NOMO-1 (cell line): ENCODE data around the gene GGCT.

ENCODE experiments used
- DNase-seq, 2 experiments: peaks; one replicate each; lab custom pipeline; 2025; ENCODE audit not compliant: unreplicated experiment in 2 of 2; lab: John Stamatoyannopoulos, UW

The GGCT gene

GRCh38 chr7:30479202-30480120 lies 25.2 kb downstream of the GGCT start:
- peak in 1 of 2 experiments; percentile 49 for DNase-seq

DNA sequence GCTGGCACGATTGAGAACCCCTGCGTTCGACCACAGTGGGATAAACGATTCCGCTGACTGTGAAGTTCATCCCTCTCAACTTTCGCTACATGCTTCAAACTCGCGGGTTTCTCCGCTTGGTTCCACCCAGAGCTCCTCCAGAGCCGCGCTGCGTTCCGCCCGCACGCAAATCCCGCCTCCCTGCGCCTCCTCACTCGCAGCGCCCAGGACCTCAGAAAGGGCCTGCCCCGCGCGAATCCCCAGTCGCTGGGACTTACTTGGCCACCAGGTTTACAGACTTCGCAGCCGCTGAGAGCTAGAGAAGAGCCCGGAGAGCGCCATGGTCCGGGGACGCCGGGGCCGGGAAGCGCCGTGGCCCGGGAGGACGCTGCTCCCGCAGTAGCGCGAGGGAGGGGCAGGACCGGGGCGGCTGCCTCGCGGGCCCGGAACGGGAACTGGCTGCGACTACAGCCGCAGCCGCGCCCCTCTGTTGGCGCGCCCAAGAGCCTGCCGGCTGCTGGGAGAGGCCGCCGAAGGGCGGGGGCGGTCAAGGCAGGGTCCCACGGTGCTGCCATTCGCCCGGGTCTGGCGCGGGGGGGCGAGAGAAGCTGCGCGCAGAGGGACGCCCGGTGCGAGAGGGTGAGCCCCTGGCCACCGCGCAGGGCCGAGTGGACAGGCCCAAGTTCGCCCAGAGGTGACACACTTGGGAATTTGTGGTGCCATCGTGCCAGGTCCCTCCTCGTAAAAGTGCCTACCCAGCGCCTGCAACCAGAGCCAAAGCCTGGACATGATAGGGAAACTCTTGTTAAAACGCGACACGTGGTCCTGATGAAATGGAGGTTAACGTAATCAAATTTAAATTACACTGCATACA lies 26.1 kb downstream of the GGCT start, which contains the start of gene NOD1:
TSS of gene NOD1 (minus strand) at position 436 of the 853 bp plus-strand sequence. CDS start 21,863 bp downstream, outside the sequence.
- peak; percentile 70 to 83 for DNase-seq

DNA sequence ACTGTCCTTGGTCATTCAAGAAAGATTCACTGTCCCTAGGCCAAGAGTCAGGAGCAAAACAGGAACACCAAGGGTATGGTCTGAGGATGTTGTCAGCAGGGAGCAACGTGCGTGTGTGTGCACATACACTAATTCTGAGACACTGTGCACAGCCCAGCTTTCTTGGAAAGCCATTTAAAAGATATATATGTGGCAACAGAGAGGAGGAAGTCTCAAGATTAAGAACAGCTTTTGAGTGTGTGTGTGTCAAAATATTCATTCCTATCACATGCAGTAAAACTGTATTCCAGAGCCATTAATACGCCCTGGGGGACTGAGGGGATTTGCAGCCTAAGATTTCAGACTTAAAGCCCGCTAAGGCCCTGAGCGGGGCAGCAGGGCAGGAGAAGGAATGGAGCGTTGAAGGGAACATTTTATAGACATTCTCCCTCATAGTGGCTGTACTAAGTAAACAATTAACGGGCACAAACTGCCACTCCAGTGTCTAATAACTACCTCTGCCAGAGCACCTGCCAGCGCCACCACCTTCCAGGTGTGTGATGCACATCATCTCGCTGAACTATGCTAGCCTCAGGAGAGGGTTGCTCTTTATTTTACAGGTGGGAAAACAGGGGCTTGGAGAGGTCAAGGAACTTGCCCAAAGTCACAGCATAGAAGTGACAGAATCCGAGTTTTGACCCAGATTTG lies 28.0 kb downstream of the GGCT start:
- DNase-seq: no peak

- no peak for DNase-seq
Observed at GRCh38 chr7:30475580-30475979, 29.0 kb downstream of the GGCT start.

DNA sequence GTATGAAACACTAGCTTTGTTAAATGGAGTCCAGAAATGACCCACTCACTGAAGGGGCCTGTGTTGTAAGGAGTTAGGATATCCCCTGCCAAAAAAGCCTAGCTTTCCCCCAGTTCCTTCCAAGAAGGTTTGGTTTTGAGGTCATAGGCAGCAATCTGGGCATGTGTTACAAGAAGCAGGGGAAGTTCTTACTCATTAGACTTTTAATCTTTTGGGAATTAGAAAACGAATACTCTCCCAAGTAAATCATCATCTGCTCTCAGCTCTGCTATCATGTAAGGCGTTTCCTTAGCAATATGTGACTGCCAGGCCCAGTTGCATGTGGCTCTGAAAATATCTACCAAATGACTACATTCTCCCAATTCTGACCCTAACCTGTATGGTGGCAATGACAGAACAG lies 29.7 kb downstream of the GGCT start:
- DNase-seq: no peak

DNA sequence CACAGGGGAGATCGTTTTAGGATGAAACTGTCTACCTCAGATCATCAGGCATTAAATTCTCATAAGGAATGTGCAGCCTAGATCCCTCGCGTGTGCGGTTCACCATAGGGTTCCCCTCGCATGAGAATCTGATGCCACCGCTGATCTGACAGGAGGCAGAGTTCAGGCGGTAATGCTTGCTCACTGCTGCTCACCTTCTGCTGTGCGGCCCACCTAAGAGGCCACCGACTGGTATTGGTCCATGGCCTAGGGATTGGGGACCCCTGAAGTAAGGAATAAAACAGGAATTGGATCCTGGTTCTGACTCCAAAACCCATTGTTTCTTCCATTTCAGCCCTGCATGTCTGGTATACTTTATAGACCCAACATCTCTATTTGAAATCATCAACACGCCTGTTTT lies 30.1 kb downstream of the GGCT start:
- no peak for DNase-seq

- no peak for DNase-seq
Observed at GRCh38 chr7:30473903-30474302, 30.7 kb downstream of the GGCT start.

DNA sequence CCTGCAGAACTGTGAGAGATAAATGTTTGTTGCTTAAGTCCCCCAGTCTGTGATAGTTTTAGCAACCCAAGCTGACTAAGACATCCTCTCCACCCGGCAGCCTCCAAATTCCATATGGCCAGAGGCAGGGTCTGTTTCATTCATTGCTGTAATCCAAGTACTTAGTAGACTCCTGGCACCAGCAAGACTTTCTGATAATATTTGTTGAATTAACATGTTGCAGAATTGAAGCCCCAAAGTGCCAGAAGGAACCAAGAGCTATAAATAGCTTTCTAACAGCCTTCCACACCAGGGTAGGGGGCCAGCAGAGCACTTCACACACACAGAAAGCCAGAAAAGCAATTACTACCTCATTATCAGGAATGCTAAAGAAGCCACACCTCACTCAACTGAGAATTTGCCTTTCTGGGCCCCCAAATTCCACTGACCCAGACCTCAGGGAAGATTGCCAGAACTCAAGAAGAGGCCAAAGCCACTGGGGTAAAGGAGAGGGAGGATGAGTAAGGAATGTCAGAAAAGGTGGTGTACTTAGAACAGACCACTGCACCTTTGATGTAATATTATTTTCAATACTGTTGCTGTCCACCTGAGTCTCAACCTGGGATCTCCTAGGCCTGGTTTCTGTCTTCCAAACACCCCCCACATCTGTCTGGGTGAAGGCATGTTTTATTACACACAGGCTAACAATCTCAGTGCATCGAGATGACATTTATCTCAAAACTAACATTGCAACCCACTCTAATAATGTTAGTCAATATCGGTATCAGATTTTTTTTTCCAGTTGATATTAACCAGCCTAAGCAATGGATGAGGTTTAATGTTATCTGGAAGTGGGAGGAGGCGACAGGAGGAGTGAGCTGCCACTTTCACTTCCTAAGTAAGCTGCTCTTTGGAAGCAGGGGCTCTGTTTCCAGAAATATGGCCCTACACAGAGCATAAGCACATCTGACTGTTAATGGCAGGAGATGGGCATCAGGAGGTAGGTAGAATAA lies 31.5 kb downstream of the GGCT start:
- no peak for DNase-seq

DNA sequence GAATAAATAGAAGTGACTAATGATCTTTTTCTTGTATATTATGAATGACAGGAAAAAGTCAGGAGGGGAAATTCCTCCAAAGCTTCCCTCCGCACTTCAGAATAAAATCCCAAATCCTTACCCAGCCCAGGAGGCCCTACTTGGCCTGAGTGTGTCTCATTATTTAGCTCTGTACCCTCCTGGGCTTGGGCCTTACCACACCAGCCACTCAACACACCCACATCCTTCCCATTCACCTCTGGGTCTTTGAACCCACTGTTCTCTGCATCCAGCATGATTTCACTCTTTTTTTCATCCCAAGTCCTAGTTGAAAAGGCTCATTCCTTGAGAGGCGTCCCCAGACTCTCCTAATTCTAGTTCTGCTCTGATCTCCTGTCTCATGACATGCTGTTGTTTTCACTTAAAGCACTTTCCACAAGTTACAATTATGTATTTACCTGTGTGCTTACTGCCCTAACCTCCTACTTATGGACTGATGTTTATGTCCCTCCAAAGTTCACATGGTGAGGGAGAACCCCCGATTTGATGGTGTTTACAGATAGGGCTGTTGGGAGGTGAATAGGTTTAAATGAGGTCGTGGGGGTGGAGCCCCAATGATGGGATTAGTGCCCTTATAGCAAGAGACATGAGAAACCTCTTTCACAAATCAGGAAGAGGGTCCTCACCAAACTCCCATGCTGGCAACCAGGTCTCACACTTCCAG lies 32.4 kb downstream of the GGCT start:
- no peak for DNase-seq

DNA sequence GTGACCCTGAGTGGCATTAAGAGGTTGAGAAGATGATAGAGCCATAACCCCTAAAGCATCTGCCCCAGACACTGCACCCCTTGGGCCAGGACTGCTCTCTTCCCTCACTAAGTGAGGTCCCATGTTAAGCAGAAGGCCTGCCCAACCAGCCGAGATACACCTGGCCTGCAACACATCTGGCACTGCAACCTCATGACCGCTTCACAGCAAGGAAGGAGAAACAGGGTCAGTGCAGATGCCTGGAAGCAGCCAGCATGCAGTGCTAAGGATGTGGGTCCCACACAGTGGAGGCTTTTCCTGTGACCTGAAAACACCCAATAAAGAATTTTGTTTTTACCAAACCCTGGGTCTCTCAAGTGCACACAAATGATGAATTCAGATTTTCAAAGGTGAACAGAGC lies 33.4 kb downstream of the GGCT start:
- no peak for DNase-seq

DNA sequence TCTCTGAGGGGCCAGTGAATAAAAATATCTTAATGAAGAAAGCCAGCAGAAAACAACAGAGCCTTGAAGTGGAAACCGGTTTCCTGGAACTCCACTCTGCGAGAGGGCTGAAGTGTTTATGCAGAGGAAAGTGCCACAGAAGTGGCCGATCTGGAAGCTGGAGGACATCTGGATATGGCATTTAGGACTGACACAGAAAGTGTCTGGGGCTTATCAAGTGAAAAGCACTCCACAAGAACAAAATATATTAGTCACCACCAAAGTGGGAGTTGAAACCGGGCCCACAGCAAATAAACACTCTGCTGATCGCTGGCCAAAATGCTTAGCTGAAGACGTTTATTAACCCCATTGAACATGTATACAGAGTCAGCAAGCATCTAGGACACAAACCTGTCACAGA lies 33.9 kb downstream of the GGCT start:
- DNase-seq: no peak

GRCh38 chr7:30470163-30470770 lies 34.4 kb downstream of the GGCT start:
- no peak for DNase-seq

GRCh38 chr7:30469303-30469702 lies 35.3 kb downstream of the GGCT start:
- DNase-seq: no peak

DNA sequence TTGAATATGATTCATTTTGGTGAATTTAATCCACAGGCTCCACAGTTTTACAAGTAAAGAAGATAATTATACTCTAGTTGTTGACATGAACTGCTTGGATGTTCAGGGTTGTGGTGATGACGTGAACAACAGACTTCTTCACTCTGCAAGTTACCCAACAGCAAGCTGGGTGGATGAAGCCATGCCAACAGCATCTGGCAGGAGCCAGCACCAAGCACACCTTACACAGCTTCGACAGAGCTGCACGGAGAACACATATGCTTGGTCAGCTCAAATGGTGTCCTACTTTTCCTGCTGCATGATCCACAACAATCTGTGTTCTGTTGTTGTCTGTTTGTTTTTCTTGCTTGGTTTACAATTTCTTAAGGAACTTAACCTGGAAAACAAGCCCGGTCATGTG lies 35.8 kb downstream of the GGCT start:
- DNase-seq: no peak

DNA sequence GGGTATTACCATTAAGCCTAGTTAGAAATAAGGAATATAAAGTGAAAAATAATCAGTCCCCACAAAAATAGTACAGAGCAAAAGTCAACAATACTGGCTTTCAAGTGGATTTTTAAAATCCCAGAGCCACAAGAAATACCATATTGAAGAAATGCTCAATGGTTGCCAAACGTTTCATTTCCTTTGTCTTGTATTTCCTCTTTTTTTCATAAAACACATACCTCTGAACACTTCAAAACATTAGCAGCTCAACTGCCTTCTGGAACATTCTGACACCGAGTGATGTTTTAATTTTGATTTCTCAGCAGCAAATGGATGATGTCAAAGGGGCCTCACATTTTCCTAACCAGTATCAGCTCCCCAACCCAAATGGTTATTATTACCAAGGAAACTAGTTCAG lies 36.6 kb downstream of the GGCT start:
- DNase-seq: peak in 1 of 2 experiments; percentile 65

GRCh38 chr7:30467271-30467670 lies 37.4 kb downstream of the GGCT start:
- DNase-seq: no peak

GRCh38 chr7:30466266-30466665 lies 38.4 kb downstream of the GGCT start:
- no peak for DNase-seq

DNA sequence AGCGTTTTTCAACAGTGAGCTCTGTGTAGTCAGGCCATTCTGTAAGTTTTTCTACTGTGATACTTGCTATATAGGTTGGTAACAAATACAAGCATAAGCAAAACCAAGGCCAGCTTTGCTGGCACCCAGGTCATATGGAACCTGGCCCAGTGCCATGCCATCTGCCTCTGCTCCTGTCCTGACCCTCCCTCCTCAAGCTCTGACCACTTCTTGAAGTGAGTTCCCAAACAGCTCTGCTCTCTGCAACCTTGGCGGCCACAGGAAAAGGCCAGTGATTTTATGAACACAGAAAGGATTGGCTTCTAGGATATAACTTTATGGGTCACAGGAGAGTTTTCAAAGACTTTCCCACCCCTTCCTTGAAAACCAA lies 38.8 kb downstream of the GGCT start:
- DNase-seq: no peak
